HUES64 (cell line): ENCODE results near the gene IL17RB.

Experiments
- H3K27ac ChIP-seq: 2 replicates; pipeline ENCODE4 v1.7.0; 2013; ENCODE audit warnings: low read depth, low read length, inconsistent platforms
- H3K27me3 ChIP-seq: 2 replicates; pipeline ENCODE4 v1.6.1; 2013; ENCODE audit warnings: mild to moderate bottlenecking, low read length; ENCODE audit not compliant: insufficient read depth
- H3K36me3 ChIP-seq: 2 replicates; pipeline ENCODE4 v1.6.1; 2013; ENCODE audit warnings: mild to moderate bottlenecking, low read length; ENCODE audit not compliant: insufficient read depth
- H3K4me1 ChIP-seq: 2 replicates; pipeline ENCODE4 v1.6.1; 2013; ENCODE audit warnings: mild to moderate bottlenecking, low read length, moderate library complexity; ENCODE audit not compliant: insufficient read depth
- H3K4me3 ChIP-seq: 2 replicates; pipeline ENCODE4 v1.5.1; 2013; ENCODE audit warnings: mild to moderate bottlenecking, low read length, moderate library complexity
- H3K9ac ChIP-seq: 2 replicates; pipeline ENCODE4 v1.6.1; 2013; ENCODE audit warnings: mild to moderate bottlenecking, low read depth, low read length
- H3K9me3 ChIP-seq: 2 replicates; pipeline ENCODE4 v1.6.1; 2013; ENCODE audit warnings: low read depth, low read length; ENCODE audit not compliant: insufficient read depth
- WGBS: fragments of 150-250, 120-280 bp; methylation state at CpG from one replicate; pipeline ENCODE4 v1.1.7; 2013; ENCODE audit warnings: missing lambda C conversion rate; 5-methylcytosine and 5-hydroxymethylcytosine counted together

The IL17RB gene

GRCh38 chr3:53845881-53846133 is 561 bp upstream of the IL17RB start:
- peaks cover 4% of the 10 kb centered on the region; the same call in 1 of the 2 replicates for H3K36me3 ChIP-seq
- H3K4me3 ChIP-seq: peak overlapping the region; percentile 78
- H3K4me1 ChIP-seq: peaks cover 11% of the 10 kb centered on the region
- H3K9me3 ChIP-seq: no peaks in the 10 kb centered on the region; the same call in 1 of the 2 replicates
- H3K27ac ChIP-seq: peak overlapping the region; percentile 77; the same call in 1 of the 2 replicates
- WGBS: under 1% methylated on average over 34 of the region's 34 CpGs
- H3K27me3 ChIP-seq: peaks cover 22% of the 10 kb centered on the region
- peak overlapping the region; percentile 82 for H3K9ac ChIP-seq

GRCh38 chr3:53846851-53847155 is 435 bp downstream of the IL17RB start:
- Histone ChIP-seq H3K36me3 (peaks cover 4% of the 10 kb centered on the region; the same call in 1 of the 2 replicates), H3K4me3 (peak overlapping the region; percentile 78), H3K9me3 (no peaks in the 10 kb centered on the region; the same call in 1 of the 2 replicates), H3K27ac (no peak overlapping the region), H3K9ac (peak overlapping the region; percentile 82; the same call in 1 of the 2 replicates), H3K4me1 (peaks cover 11% of the 10 kb centered on the region), H3K27me3 (peaks cover 22% of the 10 kb centered on the region)
- WGBS: 81% methylated on average over 10 of the region's 10 CpGs

- Histone ChIP-seq H3K9me3 (no peaks in the 10 kb centered on the region; the same call in 1 of the 2 replicates), H3K4me3 (no peak overlapping the region), H3K27me3 (peaks cover 22% of the 10 kb centered on the region), H3K27ac (no peak overlapping the region), H3K9ac (no peak overlapping the region), H3K4me1 (no peaks in the 10 kb centered on the region), H3K36me3 (peaks cover 11% of the 10 kb centered on the region)
- WGBS: 98% methylated on average over 7 of the region's 7 CpGs
Measured at GRCh38 chr3:53849916-53850315, 3.5 kb downstream of the IL17RB start.

- H3K27me3 ChIP-seq: peaks cover 22% of the 10 kb centered on the region
- no peaks in the 10 kb centered on the region; the same call in 1 of the 2 replicates for H3K9me3 ChIP-seq
- peaks cover 14% of the 10 kb centered on the region for H3K36me3 ChIP-seq
- WGBS: 95% methylated on average over 5 of the region's 5 CpGs
- H3K4me1 ChIP-seq: no peaks in the 10 kb centered on the region
- H3K4me3 ChIP-seq: no peak overlapping the region
- no peak overlapping the region for H3K9ac ChIP-seq
- no peak overlapping the region for H3K27ac ChIP-seq
Measured at GRCh38 chr3:53850895-53851294, 4.5 kb downstream of the IL17RB start.

- H3K9me3 ChIP-seq: no peaks in the 10 kb centered on the region
- H3K27me3 ChIP-seq: no peaks in the 10 kb centered on the region
- no peak overlapping the region for H3K9ac ChIP-seq
- H3K27ac ChIP-seq: no peak overlapping the region
- 95% methylated on average over 7 of the region's 7 CpGs for WGBS
- H3K4me3 ChIP-seq: no peak overlapping the region
- no peaks in the 10 kb centered on the region for H3K4me1 ChIP-seq
- H3K36me3 ChIP-seq: peaks cover 48% of the 10 kb centered on the region
Measured at GRCh38 chr3:53856964-53857363, 10.6 kb downstream of the IL17RB start.

- WGBS: 92% methylated on average over 7 of the region's 7 CpGs
- Histone ChIP-seq H3K27ac (no peak overlapping the region), H3K4me3 (no peak overlapping the region)
Measured at GRCh38 chr3:53858096-53858741, 11.9 kb downstream of the IL17RB start.

GRCh38 chr3:53859178-53859577 is 12.8 kb downstream of the IL17RB start:
- H3K27me3 ChIP-seq: no peaks in the 10 kb centered on the region
- no peaks in the 10 kb centered on the region for H3K4me1 ChIP-seq
- H3K9me3 ChIP-seq: no peaks in the 10 kb centered on the region
- H3K27ac ChIP-seq: no peak overlapping the region
- H3K36me3 ChIP-seq: peaks cover 60% of the 10 kb centered on the region
- H3K4me3 ChIP-seq: no peak overlapping the region
- H3K9ac ChIP-seq: no peak overlapping the region
- WGBS: 92% methylated on average over 6 of the region's 6 CpGs

More at GRCh38 chr3:53858096-53858741, 11.9 kb downstream of the IL17RB start:
- no peak overlapping the region for H3K9ac ChIP-seq
- H3K9me3 ChIP-seq: no peaks in the 10 kb centered on the region
- no peaks in the 10 kb centered on the region for H3K4me1 ChIP-seq
- H3K36me3 ChIP-seq: peaks cover 53% of the 10 kb centered on the region
- H3K27me3 ChIP-seq: no peaks in the 10 kb centered on the region

- H3K4me1 ChIP-seq: no peaks in the 10 kb centered on the region
- H3K9me3 ChIP-seq: no peaks in the 10 kb centered on the region
- H3K4me3 ChIP-seq: no peak overlapping the region
- H3K36me3 ChIP-seq: peaks cover 68% of the 10 kb centered on the region
- no peak overlapping the region for H3K9ac ChIP-seq
- no peaks in the 10 kb centered on the region for H3K27me3 ChIP-seq
- no peak overlapping the region for H3K27ac ChIP-seq
- 95% methylated on average over 3 of the region's 4 CpGs for WGBS
Measured at GRCh38 chr3:53860196-53860595, 13.8 kb downstream of the IL17RB start.

GRCh38 chr3:53862241-53862640 is 15.9 kb downstream of the IL17RB start:
- Histone ChIP-seq H3K9me3 (no peaks in the 10 kb centered on the region), H3K27ac (no peak overlapping the region), H3K4me3 (no peak overlapping the region), H3K36me3 (peaks cover 84% of the 10 kb centered on the region), H3K4me1 (no peaks in the 10 kb centered on the region), H3K9ac (no peak overlapping the region), H3K27me3 (no peaks in the 10 kb centered on the region)
- 92% methylated on average over 3 of the region's 3 CpGs for WGBS

- WGBS: 96% methylated on average over 1 of the region's 1 CpG
Measured at GRCh38 chr3:53863145-53863544, 16.8 kb downstream of the IL17RB start.

GRCh38 chr3:53865732-53866499 is 19.5 kb downstream of the IL17RB start:
- peaks cover 90% of the 10 kb centered on the region for H3K36me3 ChIP-seq
- no peak overlapping the region for H3K27ac ChIP-seq
- 91% methylated on average over 5 of the region's 5 CpGs for WGBS
- no peaks in the 10 kb centered on the region for H3K4me1 ChIP-seq
- H3K9me3 ChIP-seq: no peaks in the 10 kb centered on the region
- no peaks in the 10 kb centered on the region for H3K27me3 ChIP-seq
- H3K4me3 ChIP-seq: no peak overlapping the region
- no peak overlapping the region for H3K9ac ChIP-seq

More at GRCh38 chr3:53863145-53863544, 16.8 kb downstream of the IL17RB start:
- Histone ChIP-seq H3K4me3 (no peak overlapping the region), H3K9me3 (no peaks in the 10 kb centered on the region), H3K27ac (no peak overlapping the region), H3K4me1 (no peaks in the 10 kb centered on the region), H3K36me3 (peaks cover 88% of the 10 kb centered on the region), H3K9ac (no peak overlapping the region), H3K27me3 (no peaks in the 10 kb centered on the region)
